OCI-LY3 (cell line): ENCODE measurements around the gene SLC17A9.

ENCODE experiments used
- CTCF ChIP-seq: fragments of 200-600, 300-600 bp; sonication (generic); IDR thresholded peaks from 2 replicates; pipeline ENCODE4 v1.5.1; 2014; ENCODE audit warnings: antibody characterized with exemption, low read length, low read depth
- EZH2phosphoT487 ChIP-seq: fragments of 200-600 bp; shearing (Covaris generic); IDR thresholded peaks from 2 replicates; pipeline ENCODE4 v1.6.1; 2018; ENCODE audit warnings: antibody characterized with exemption, mixed run types, low read depth

GRCh38 chr20:62975251-62975760 lies 22.8 kb downstream of the SLC17A9 start:
- TF ChIP-seq CTCF (no peak), EZH2phosphoT487 (no peak)
